HepG2 (cell line): ENCODE data around the gene SERPINA3. TPM values are rescaled to one million over a fixed set of nuclear protein-coding genes. Genes with fewer than 3 reads are reported as not detected.

Source experiments
- ATF2 ChIP-seq: sonication (generic); formaldehyde crosslinking; IDR thresholded peaks from 2 replicates; pipeline ENCODE4 v1.4.0; 2020; ENCODE audit warnings: missing genetic modification reagents
- BCL3 ChIP-seq: sonication (generic); formaldehyde crosslinking; IDR thresholded peaks from 2 replicates; pipeline ENCODE4 v1.5.1; 2020; ENCODE audit warnings: mild to moderate bottlenecking, missing genetic modification reagents, moderate library complexity
- BRF2 ChIP-seq: sonication (generic); formaldehyde crosslinking; IDR thresholded peaks from 2 replicates; pipeline ENCODE4 v1.8.1; 2022; ENCODE audit warnings: mild to moderate bottlenecking, missing genetic modification reagents
- HDAC6 ChIP-seq: fragments of 200-600 bp; sonication (generic); IDR thresholded peaks from 2 replicates; pipeline ENCODE4 v1.7.0; 2017; ENCODE audit warnings: mild to moderate bottlenecking, antibody characterized with exemption, low read length, low read depth
- KAT8 ChIP-seq: IDR thresholded peaks from 2 replicates; pipeline ENCODE4 v1.6.1; 2016; ENCODE audit warnings: missing genetic modification reagents, missing compliant biosample characterization
- LCORL ChIP-seq, 2 experiments: fragments of 450-650 bp in 1 of 2; sonication (generic) in 1 of 2; formaldehyde crosslinking in 1 of 2; IDR thresholded peaks; 2 replicates each; pipeline versions ENCODE4 v1.5.0 to v1.6.1; 2017 to 2020; ENCODE audit warnings: antibody characterized with exemption in 1 of 2, missing genetic modification reagents in 1 of 2
- NPAS2 ChIP-seq: sonication (generic); formaldehyde crosslinking; IDR thresholded peaks from 2 replicates; pipeline ENCODE4 v1.8.0; 2022; ENCODE audit warnings: mild to moderate bottlenecking, missing genetic modification reagents, borderline replicate concordance
- NR2F2 ChIP-seq: IDR thresholded peaks from 2 replicates; pipeline ENCODE4 v1.6.1; 2012; ENCODE audit warnings: low read depth, inconsistent platforms, borderline replicate concordance
- PAF1 ChIP-seq: IDR thresholded peaks from 2 replicates; pipeline ENCODE4 v1.6.1; 2016; ENCODE audit warnings: missing genetic modification reagents, missing compliant biosample characterization
- SNRNP70 ChIP-seq: fragments of 200-400 bp; formaldehyde crosslinking; IDR thresholded peaks from 2 replicates; pipeline ENCODE4 v1.6.1; 2017; ENCODE audit warnings: mild to moderate bottlenecking, low read depth, low read length, moderate library complexity
- TEAD2 ChIP-seq: sonication (generic); formaldehyde crosslinking; IDR thresholded peaks from 2 replicates; pipeline ENCODE4 v1.9.0; 2021; ENCODE audit warnings: missing genetic modification reagents
- THAP9 ChIP-seq: sonication (generic); formaldehyde crosslinking; IDR thresholded peaks from 2 replicates; pipeline ENCODE4; 2020; ENCODE audit warnings: missing genetic modification reagents, mild to moderate bottlenecking, borderline replicate concordance
- TRIM24 ChIP-seq: sonication (generic); formaldehyde crosslinking; IDR thresholded peaks from 2 replicates; pipeline ENCODE4 v1.8.0; 2022; ENCODE audit warnings: mild to moderate bottlenecking, missing genetic modification reagents
- ZBTB21 ChIP-seq: sonication (generic); formaldehyde crosslinking; IDR thresholded peaks from 2 replicates; pipeline ENCODE4 v1.4.0; 2020; ENCODE audit warnings: missing genetic modification reagents
- ZNF101 ChIP-seq: sonication (generic); formaldehyde crosslinking; IDR thresholded peaks from 2 replicates; pipeline ENCODE4 v1.4.0; 2020; ENCODE audit warnings: mild to moderate bottlenecking, low read depth, missing genetic modification reagents, borderline replicate concordance
- ZNF160 ChIP-seq: sonication (generic); formaldehyde crosslinking; IDR thresholded peaks from 2 replicates; pipeline ENCODE4 v1.8.0; 2022; ENCODE audit warnings: mild to moderate bottlenecking, inconsistent platforms, missing genetic modification reagents
- ZNF232 ChIP-seq: sonication (generic); formaldehyde crosslinking; IDR thresholded peaks from 2 replicates; pipeline ENCODE4 v1.4.0; 2020; ENCODE audit warnings: missing genetic modification reagents, borderline replicate concordance
- ZNF639 ChIP-seq: conservative IDR thresholded peaks from 2 replicates; pipeline ENCODE4 v1.6.1; 2018; ENCODE audit warnings: missing genetic modification reagents
- ZNF768 ChIP-seq: sonication (generic); formaldehyde crosslinking; IDR thresholded peaks from 2 replicates; pipeline ENCODE4 v1.4.0; 2020; ENCODE audit warnings: missing genetic modification reagents
- ZNF772 ChIP-seq: sonication (generic); formaldehyde crosslinking; IDR thresholded peaks from 2 replicates; pipeline ENCODE4 v1.5.0; 2020; ENCODE audit warnings: mild to moderate bottlenecking, missing genetic modification reagents
- ZNF781 ChIP-seq: sonication (generic); formaldehyde crosslinking; IDR thresholded peaks from 2 replicates; pipeline ENCODE4 v1.5.1; 2020; ENCODE audit warnings: borderline replicate concordance, mild to moderate bottlenecking, missing genetic modification reagents; ENCODE audit errors: not compliant biosample characterization
- ZSCAN12 ChIP-seq: sonication (generic); formaldehyde crosslinking; IDR thresholded peaks from 2 replicates; pipeline ENCODE4 v1.9.0; 2021; ENCODE audit warnings: mild to moderate bottlenecking, missing genetic modification reagents
- polyA plus RNA-seq, 8 experiments: library from polyadenylated mRNA; depleted of rRNA in 3 of 8; stranded (reverse) in 7 of 8; unstranded in 1 of 8; fragments of >200 nt; fragmentation: Illumina TruSeq in 4 of 8; extraction: Trizol in 4 of 8; gene quantifications; 2 replicates each; pipeline versions ENCODE4 v1.2.1 to v1.2.3, GENCODE V29; 2011 to 2016; ENCODE audit warnings: low read depth in 4 of 8, missing spikeins in 1 of 8, mixed read lengths in 1 of 8; ENCODE audit not compliant: insufficient read depth in 1 of 8
- total RNA-seq, 5 experiments: library from RNA; depleted of rRNA; stranded (reverse); fragments of >200 nt; fragmentation: Illumina TruSeq; extraction: Trizol; gene quantifications; 2 replicates each; pipeline ENCODE4 v1.2.3, GENCODE V29; 2016; ENCODE audit warnings: low read depth in 1 of 5

Gene SERPINA3
- total and polyA plus RNA-seq, 2 of the 13 experiments (the other 11 are each of a cell fraction or from before 2014, with no cell fraction given), result 825 to 2,200 TPM

GRCh38 chr14:94612174-94612573 lies at the start of gene SERPINA3 (continued):
- TF ChIP-seq ZNF160, result no peak
- 0 out of 2 replicates have a peak, but pooled peaks have one; percentile 21 for TF ChIP-seq KAT8 (CRISPR knock-in tag)
- TF ChIP-seq ZSCAN12 (CRISPR knock-in tag), result no peak
- no peak for TF ChIP-seq ZNF232
- no peak for TF ChIP-seq BCL3 (CRISPR knock-in tag)
- TF ChIP-seq HDAC6, result no peak
- no peak for TF ChIP-seq ZNF101 (CRISPR knock-in tag)
- no peak for TF ChIP-seq LCORL (IDR thresholded peaks at IDR 0.05)
- TF ChIP-seq LCORL (CRISPR knock-in tag; IDR thresholded peaks at IDR 0.05), result no peak
- TF ChIP-seq ZNF768, result no peak
- no peak for TF ChIP-seq ZNF781 (CRISPR knock-in tag)
- TF ChIP-seq PAF1 (CRISPR knock-in tag), result no peak; the same call in 1 of the 2 replicates
- TF ChIP-seq TEAD2, result no peak
- TF ChIP-seq NR2F2, result 0 out of 2 replicates have a peak, but pooled peaks have one; percentile 9
- no peak for TF ChIP-seq SNRNP70
- TF ChIP-seq ZNF772, result no peak
- TF ChIP-seq ZBTB21 (CRISPR knock-in tag), result no peak
- 0 out of 2 replicates have a peak, but pooled peaks have one; percentile 0 for TF ChIP-seq THAP9
- no peak for TF ChIP-seq ZNF639 (CRISPR knock-in tag)
- TF ChIP-seq NPAS2 (CRISPR knock-in tag), result no peak
- TF ChIP-seq BRF2 (CRISPR knock-in tag), result no peak
- TF ChIP-seq ATF2 (CRISPR knock-in tag), result no peak
- TF ChIP-seq TRIM24, result no peak
